A549 (cell line): ENCODE results near the gene SH3RF2.

Experiments used
- CEBPB ChIP-seq, 2 experiments: fragments of >200 bp in 1 of 2; sonication (Bioruptor Twin) in 1 of 2; formaldehyde crosslinking in 1 of 2; IDR thresholded peaks; 2 replicates each; pipeline ENCODE4 v1.6.1; 2012 to 2016
- CTCF ChIP-seq: fragments of >200 bp; sonication (Bioruptor Twin); formaldehyde crosslinking; IDR thresholded peaks from 3 replicates; pipeline ENCODE4 v1.5.1; 2016
- ELK1 ChIP-seq: fragments of 150-350 bp; IDR thresholded peaks from 2 replicates; pipeline ENCODE4 v1.6.1; 2014; ENCODE audit warnings: low read depth, mild to moderate bottlenecking, low read length
- JUNB ChIP-seq: fragments of >200 bp; sonication (Bioruptor Twin); formaldehyde crosslinking; IDR thresholded peaks from 2 replicates; pipeline ENCODE4 v1.6.1; 2016
- POLR2A ChIP-seq: IDR thresholded peaks from 2 replicates; pipeline ENCODE4 v1.6.1; 2012; ENCODE audit warnings: mild to moderate bottlenecking, low read length
- RCOR1 ChIP-seq: fragments of 150-350 bp; IDR thresholded peaks from 2 replicates; pipeline ENCODE4 v1.6.1; 2014; ENCODE audit warnings: antibody characterized with exemption, low read length, low read depth
- TFCP2L1 ChIP-seq: fragments of 250-450 bp; sonication (Bioruptor Pico); IDR thresholded peaks from 2 replicates; pipeline ENCODE4 v1.5.0; 2021; ENCODE audit warnings: mild to moderate bottlenecking
- ZFP36 ChIP-seq: fragments of 450-650 bp; IDR thresholded peaks from 2 replicates; pipeline ENCODE4 v1.6.1; 2014; ENCODE audit warnings: borderline replicate concordance; ENCODE audit not compliant: partially characterized antibody
- TF ChIP-seq, protein P1 (sequence below): fragments of >200 bp; sonication (Bioruptor Twin); formaldehyde crosslinking; IDR thresholded peaks from 2 replicates; pipeline ENCODE4 v1.6.1; 2016
- TF ChIP-seq, protein P2 (sequence below): fragments of 200-600 bp; sonication (generic); IDR thresholded peaks from 2 replicates; pipeline ENCODE4 v1.6.1; 2016; ENCODE audit warnings: antibody characterized with exemption, mild to moderate bottlenecking, moderate library complexity
- TF ChIP-seq, protein P3 (sequence below): IDR thresholded peaks from 2 replicates; pipeline ENCODE4 v1.6.1; 2012

- TF ChIP-seq ZFP36, result no peak
- TF ChIP-seq, protein P1, sequence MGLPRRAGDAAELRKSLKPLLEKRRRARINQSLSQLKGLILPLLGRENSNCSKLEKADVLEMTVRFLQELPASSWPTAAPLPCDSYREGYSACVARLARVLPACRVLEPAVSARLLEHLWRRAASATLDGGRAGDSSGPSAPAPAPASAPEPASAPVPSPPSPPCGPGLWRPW, result no peak
- no peak for TF ChIP-seq POLR2A
- no peak for TF ChIP-seq CTCF
- TF ChIP-seq CEBPB (IDR thresholded peaks at IDR 0.05), result no peak
- TF ChIP-seq, protein P2, sequence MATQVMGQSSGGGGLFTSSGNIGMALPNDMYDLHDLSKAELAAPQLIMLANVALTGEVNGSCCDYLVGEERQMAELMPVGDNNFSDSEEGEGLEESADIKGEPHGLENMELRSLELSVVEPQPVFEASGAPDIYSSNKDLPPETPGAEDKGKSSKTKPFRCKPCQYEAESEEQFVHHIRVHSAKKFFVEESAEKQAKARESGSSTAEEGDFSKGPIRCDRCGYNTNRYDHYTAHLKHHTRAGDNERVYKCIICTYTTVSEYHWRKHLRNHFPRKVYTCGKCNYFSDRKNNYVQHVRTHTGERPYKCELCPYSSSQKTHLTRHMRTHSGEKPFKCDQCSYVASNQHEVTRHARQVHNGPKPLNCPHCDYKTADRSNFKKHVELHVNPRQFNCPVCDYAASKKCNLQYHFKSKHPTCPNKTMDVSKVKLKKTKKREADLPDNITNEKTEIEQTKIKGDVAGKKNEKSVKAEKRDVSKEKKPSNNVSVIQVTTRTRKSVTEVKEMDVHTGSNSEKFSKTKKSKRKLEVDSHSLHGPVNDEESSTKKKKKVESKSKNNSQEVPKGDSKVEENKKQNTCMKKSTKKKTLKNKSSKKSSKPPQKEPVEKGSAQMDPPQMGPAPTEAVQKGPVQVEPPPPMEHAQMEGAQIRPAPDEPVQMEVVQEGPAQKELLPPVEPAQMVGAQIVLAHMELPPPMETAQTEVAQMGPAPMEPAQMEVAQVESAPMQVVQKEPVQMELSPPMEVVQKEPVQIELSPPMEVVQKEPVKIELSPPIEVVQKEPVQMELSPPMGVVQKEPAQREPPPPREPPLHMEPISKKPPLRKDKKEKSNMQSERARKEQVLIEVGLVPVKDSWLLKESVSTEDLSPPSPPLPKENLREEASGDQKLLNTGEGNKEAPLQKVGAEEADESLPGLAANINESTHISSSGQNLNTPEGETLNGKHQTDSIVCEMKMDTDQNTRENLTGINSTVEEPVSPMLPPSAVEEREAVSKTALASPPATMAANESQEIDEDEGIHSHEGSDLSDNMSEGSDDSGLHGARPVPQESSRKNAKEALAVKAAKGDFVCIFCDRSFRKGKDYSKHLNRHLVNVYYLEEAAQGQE, result no peak
- TF ChIP-seq TFCP2L1 (CRISPR knock-in tag), result no peak
- no peak for TF ChIP-seq JUNB
- TF ChIP-seq, protein P3, sequence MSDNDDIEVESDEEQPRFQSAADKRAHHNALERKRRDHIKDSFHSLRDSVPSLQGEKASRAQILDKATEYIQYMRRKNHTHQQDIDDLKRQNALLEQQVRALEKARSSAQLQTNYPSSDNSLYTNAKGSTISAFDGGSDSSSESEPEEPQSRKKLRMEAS, result no peak
- TF ChIP-seq RCOR1, result no peak
- TF ChIP-seq ELK1, result no peak
Observed at GRCh38 chr5:146032911-146033310, 96.5 kb downstream of the SH3RF2 start.
